IPS DF 6.9 (cell line): ENCODE measurements around the gene IDNK.

Source experiments
- DNase-seq: peaks from one replicate; pipeline ENCODE4 v3.0.0-alpha.2; 2013; ENCODE audit warnings: low read depth, low spot score
- H3K27ac ChIP-seq: one replicate; pipeline ENCODE4 v1.5.1; 2013; ENCODE audit warnings: low read length, control low read depth
- H3K27me3 ChIP-seq: 2 replicates; pipeline ENCODE4 v1.6.1; 2013; ENCODE audit warnings: mild to moderate bottlenecking, low read length; ENCODE audit not compliant: control insufficient read depth, insufficient read depth
- H3K36me3 ChIP-seq: 2 replicates; pipeline ENCODE4 v1.6.1; 2013; ENCODE audit warnings: low read length; ENCODE audit not compliant: control insufficient read depth, insufficient read depth
- H3K4me1 ChIP-seq: 2 replicates; pipeline ENCODE4 v1.6.1; 2013; ENCODE audit warnings: low read length; ENCODE audit not compliant: control insufficient read depth, insufficient read depth
- H3K4me3 ChIP-seq: 2 replicates; pipeline ENCODE4 v1.5.1; 2013; ENCODE audit warnings: mild to moderate bottlenecking, low read length
- H3K9me3 ChIP-seq: 2 replicates; pipeline ENCODE4 v1.6.1; 2013; ENCODE audit warnings: low read length, inconsistent platforms; ENCODE audit not compliant: control insufficient read depth, insufficient read depth
- WGBS: extraction: QIAGEN DNeasy Blood & Tissue Kit; methylation state at CpG from one replicate; pipeline ENCODE4 v1.1.7; 2013; ENCODE audit warnings: mixed read lengths, missing lambda C conversion rate; ENCODE audit not compliant: insufficient read length, insufficient coverage; 5-methylcytosine and 5-hydroxymethylcytosine counted together

The IDNK gene

GRCh38 chr9:83680233-83680632 lies 57.3 kb downstream of the IDNK start:
- no peaks in the 10 kb centered on the region for H3K9me3 ChIP-seq
- no peak for DNase-seq
- H3K27ac ChIP-seq: no peak overlapping the region
- no CpG with 5 or more reads among the region's 1 CpG for WGBS
- H3K36me3 ChIP-seq: peaks cover 9% of the 10 kb centered on the region; the same call in 1 of the 2 replicates
- no peak overlapping the region for H3K4me3 ChIP-seq
- H3K27me3 ChIP-seq: no peaks in the 10 kb centered on the region
- peaks cover 3% of the 10 kb centered on the region; the same call in 1 of the 2 replicates for H3K4me1 ChIP-seq

DNA sequence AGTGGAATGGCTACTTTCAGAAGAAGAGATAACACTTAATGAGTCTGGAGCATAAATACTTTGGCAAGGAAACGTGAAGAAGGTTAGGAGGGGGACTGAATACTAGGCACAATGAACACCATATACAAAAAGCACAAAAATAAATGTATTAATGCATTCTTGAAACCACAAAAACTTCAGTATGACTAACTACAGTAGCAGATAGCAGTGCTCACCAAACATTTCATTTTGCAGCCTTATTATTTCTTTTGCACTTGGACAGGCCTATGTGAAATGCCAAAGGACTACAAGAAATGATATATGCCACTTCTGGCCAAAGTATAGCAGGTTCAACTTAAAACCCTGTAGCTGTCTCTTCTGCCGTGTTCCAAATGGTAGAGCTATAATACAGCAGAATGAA lies 58.5 kb downstream of the IDNK start:
- WGBS: no CpG with 5 or more reads among the region's 2 CpGs
- Histone ChIP-seq H3K9me3 (no peaks in the 10 kb centered on the region), H3K4me1 (peaks cover 3% of the 10 kb centered on the region; the same call in 1 of the 2 replicates), H3K27ac (no peak overlapping the region), H3K27me3 (no peaks in the 10 kb centered on the region), H3K36me3 (peaks cover 9% of the 10 kb centered on the region; the same call in 1 of the 2 replicates), H3K4me3 (no peak overlapping the region)
- no peak for DNase-seq

- DNase-seq: no peak
- no peaks in the 10 kb centered on the region for H3K27me3 ChIP-seq
- WGBS: 100% methylated on average over 1 of the region's 3 CpGs
- H3K9me3 ChIP-seq: no peaks in the 10 kb centered on the region
- no peaks in the 10 kb centered on the region for H3K36me3 ChIP-seq
- no peak overlapping the region for H3K4me3 ChIP-seq
- H3K4me1 ChIP-seq: no peaks in the 10 kb centered on the region; the same call in 1 of the 2 replicates
- H3K27ac ChIP-seq: no peak overlapping the region
Measured at GRCh38 chr9:83688921-83689320, 66.0 kb downstream of the IDNK start.

GRCh38 chr9:83691492-83691891 lies 68.5 kb downstream of the IDNK start:
- WGBS: no CpG with 5 or more reads among the region's 3 CpGs
- H3K4me3 ChIP-seq: no peak overlapping the region
- H3K36me3 ChIP-seq: no peaks in the 10 kb centered on the region
- no peak for DNase-seq
- no peaks in the 10 kb centered on the region for H3K27me3 ChIP-seq
- H3K27ac ChIP-seq: no peak overlapping the region
- no peaks in the 10 kb centered on the region for H3K9me3 ChIP-seq
- H3K4me1 ChIP-seq: no peaks in the 10 kb centered on the region; the same call in 1 of the 2 replicates
